ENCODE measurements around the gene TBC1D2B.

The TBC1D2B gene

DNA sequence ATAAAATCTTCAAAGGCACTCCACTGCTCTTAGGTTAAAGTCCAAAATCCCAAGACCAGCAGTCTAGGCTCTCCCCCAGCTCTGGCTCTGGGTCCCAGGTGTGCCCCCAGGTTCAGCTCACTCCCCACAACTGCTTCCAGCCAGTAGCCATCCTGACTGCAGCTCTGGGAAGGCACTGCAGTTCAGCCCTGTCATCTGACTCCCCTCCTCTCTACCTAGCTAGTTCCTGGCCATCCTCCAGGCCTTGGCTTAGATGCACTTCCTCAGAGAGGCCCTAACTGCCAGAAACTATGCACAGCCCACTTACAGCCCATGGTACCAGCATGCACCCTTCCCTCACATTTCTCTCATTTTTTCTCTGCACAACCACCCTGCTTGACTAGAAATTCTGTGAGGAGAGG lies 25.5 kb downstream of the TBC1D2B start:
- DNase-seq = no peak

GRCh38 chr15:78051596-78051995 lies 25.9 kb downstream of the TBC1D2B start:
- DNase-seq = no peak

DNA sequence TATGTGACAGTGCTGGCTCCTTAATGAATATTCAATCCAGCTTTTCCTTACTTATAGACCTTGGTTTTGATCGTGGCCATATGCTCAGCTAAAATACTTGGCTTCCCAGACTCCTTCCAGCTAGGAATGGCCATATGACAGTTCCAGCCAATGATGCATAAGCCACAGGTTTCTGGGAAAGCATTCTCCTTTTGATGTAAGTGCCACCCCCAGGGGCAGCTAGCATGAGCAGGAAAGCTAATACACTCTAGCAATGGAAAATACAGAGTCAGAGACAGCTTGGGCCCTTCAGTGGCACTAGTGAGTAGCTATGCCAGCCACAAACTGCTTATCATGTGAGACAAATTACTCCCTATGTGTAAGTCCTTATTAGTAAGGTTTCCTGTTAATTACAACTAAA lies 26.7 kb downstream of the TBC1D2B start:
- DNase-seq = no peak

- no peak for DNase-seq
Observed at GRCh38 chr15:78050441-78050809, 27.1 kb downstream of the TBC1D2B start.

DNA sequence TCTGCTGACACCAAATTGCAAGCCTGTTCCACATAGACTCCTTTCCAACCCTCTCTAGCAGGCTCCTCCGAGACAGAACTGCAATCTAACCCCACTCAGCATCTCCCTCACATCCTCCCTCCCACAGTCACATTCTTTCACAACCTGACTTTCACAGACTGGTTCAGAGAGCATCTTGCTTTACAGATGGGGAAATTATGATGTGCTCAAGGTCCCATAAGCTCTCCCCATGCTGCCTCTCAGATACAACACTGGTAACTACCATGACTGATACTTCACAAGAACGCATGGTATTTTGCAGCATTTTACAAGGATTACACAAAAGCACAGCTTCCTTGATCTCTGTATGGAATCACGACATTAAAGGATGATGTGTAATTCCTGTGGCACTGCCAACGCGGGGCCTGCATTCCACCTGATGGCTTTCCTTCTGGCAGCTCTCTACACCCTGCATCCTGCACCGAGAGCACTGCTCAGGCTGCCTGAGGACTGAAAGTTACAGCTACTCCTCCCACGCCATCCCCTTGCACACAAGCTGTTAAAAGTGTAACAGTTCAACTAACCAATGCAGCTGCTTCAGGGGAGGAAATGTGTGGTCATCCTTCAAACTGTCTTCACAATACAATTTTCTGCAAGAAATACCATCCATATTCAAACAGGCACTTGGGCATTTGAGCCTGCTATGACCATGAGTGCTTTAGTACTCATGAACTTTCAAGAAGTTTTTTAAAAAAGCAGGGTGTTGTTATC lies 27.6 kb downstream of the TBC1D2B start:
- DNase-seq = no peak

- no peak for DNase-seq
Observed at GRCh38 chr15:78048628-78048920, 28.9 kb downstream of the TBC1D2B start.

DNA sequence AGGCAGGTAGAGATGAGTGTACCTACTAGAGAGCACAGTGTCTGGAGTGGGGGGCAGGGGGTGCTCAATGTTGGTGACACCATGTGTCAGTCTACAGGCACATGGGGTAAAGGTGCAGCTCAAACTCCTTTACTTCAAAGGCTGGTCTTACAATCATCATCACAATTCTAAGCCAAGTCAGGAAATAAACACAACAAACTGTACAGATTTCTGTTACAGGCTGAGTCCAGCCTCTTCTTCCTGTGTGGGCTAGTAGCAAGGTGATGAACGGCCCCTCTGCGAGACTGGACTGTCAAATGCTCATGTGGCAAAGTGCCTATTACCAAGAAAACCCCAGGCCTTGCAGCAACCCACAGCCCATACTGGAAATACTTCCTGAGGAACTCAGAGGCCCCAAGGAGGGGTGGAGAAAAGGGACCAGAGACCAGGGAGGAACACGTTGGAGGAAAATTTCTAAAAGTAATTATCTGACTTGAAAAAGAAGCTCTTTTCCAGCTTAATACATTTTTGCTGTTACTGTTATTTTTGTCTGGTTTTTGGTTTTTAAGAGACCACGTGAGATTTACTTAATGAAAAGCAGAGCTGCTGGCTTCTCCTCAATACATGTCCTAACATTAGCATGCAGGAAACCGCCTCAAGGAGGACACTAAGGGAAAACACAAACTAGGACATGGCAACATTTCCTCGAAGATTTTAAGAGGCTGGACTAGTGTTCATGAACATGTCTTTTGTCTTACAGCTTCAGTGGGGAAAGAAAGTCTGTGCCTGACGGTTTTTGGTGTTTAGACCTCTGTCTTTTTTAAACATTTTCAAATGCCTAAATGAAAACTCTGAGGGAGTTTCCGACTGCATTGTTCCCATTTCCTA lies 29.5 kb downstream of the TBC1D2B start:
- no peak for DNase-seq

DNA sequence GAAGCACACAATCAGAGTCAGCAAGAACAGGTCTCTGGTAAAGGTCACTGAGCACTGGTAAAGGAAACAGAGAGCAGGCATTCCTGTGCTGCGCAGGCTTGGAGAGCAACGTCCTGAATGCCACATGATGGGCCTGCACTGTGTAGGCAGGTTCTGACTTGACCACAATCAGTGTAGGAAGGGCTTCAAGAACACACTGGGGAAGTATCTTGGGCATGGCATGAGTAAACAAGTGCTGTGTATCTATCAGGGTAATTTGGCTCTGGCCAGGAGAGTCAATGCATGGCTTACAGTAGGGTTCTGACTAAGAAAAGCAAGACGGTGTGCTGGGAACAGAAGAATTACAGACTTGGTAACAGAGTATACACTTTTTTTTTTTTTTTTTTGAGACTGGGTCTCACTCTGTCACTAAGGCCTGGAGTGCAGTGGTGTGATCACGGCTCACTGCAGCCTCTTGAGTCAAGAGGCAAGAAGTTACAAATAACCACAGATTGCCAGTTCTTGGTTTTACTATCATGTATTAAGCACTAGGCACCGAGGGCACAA lies 30.6 kb downstream of the TBC1D2B start:
- DNase-seq = no peak

DNA sequence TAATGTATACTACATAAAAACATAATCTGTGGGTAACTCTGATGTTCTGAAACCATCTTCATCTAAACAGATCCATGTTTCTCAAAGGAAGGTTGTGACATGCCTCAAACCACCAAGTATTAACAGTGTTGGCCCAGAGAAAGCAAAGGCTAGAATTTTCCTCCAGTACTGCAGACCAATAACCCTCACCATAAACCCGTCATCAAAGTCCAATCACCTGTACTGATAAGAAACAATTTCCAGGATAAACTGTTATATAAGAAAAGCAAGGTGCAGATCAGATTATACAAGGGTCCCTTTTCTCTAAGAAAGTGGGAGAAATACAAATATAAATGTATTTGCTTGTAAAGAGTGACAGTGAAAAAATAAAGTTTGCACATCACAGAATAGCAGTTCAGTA lies 32.3 kb downstream of the TBC1D2B start:
- DNase-seq = no peak

- DNase-seq = no peak
Observed at GRCh38 chr15:78044407-78045155, 32.9 kb downstream of the TBC1D2B start.

GRCh38 chr15:78041946-78042345 lies 35.6 kb downstream of the TBC1D2B start:
- DNase-seq = no peak

GRCh38 chr15:78040653-78041244 lies 36.8 kb downstream of the TBC1D2B start:
- no peak for DNase-seq

- no peak for DNase-seq
Observed at GRCh38 chr15:78038585-78039247, 38.8 kb downstream of the TBC1D2B start.

GRCh38 chr15:78037779-78038305 lies 39.7 kb downstream of the TBC1D2B start:
- DNase-seq = no peak

- DNase-seq = no peak
Observed at GRCh38 chr15:78037328-78037727, 40.2 kb downstream of the TBC1D2B start.

DNA sequence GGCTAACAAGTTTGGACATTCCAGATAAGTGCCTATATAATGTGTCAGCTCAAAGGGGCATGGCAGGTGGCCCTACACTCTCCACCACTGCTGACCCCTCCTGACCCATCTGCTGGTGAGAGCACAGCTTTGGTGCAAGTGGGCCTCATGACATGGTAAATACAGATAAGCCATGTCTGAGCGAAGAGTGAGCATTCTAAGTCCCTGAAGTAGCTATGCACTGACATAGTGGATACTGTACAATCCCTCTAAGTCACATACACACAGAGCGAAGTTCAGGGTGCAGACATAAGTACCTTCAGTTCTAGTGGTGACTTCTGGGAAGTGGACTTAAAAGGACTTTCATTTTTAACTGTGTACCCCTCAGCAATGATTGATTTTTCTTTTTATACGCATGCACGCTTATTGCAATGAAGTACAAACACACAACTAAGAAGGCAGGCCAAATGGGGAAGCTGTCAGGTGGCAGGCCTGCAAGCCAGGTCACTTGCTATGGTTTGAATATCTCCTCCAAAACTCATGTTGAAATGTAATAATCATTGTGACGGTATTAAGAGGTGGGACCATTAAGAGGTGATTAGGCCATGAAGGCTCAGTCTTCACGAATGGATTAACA lies 41.5 kb downstream of the TBC1D2B start:
- no peak for DNase-seq

GRCh38 chr15:78035321-78035751 lies 42.2 kb downstream of the TBC1D2B start:
- DNase-seq = no peak

GRCh38 chr15:78034495-78035191 lies 42.9 kb downstream of the TBC1D2B start:
- peak; percentile 70 for DNase-seq

DNA sequence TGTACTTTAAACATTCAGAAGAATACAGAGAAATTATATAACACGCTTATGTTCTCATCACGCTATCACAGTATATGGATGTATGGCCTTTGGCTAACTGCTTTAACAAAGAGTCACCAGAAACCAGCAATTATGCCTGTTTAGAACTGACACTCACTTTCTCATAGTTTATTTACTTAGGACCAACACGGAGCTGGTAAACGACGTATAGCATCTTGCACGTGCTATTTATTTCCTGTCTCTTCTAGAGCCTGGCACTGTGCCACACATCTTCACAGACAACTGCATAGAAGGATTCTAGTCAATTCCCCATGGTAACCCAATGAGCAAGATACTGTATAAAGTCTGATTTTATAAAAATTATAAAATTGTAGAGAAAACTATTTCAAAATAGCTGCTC lies 43.6 kb downstream of the TBC1D2B start:
- peak; percentile 70 for DNase-seq

GRCh38 chr15:78032671-78033070 lies 44.8 kb downstream of the TBC1D2B start:
- no peak for DNase-seq

DNA sequence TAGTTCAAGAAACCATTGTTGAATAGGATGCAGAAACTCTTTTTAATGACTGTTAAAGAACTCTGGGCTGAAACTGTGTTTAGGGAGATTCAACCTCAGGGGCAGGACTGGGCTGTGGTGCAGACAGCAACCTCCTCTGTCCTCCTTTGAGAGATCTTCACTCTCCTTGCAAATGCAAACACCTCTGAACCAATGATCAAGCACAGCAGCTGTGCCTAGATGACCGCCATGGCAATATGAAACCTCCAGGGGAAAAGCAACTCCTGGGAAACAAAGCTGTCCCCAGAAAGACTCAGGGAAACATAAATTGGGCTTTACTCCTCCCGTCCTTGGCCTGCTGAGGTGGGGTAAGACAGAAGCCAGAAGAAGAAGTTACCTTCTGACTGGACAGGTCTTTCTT lies 52.6 kb downstream of the TBC1D2B start:
- no peak for DNase-seq

All from effector CD4-positive, alpha-beta T cell (primary cell).